ENCODE results near the gene ALAS2. TPM values are rescaled to one million over a fixed set of nuclear protein-coding genes. Genes with fewer than 3 reads are reported as not detected.
A peak's percentile ranks its signal among the peaks of the same experiment; 100 is the strongest.

The ALAS2 gene
- total and polyA plus RNA-seq, 2 donors (not counting 1 experiment from before 2014, with no cell fraction given) = not detected

GRCh38 chrX:54980334-54980733, 50.4 kb downstream of the ALAS2 start:
- DNase-seq (ENCODE audit: low read depth in 2 of 2) = no peak
- TF ChIP-seq EZH2 (IDR thresholded peaks at IDR 0.05; ENCODE audit: low read length, missing control alignments) = no peak
- TF ChIP-seq, protein P1, sequence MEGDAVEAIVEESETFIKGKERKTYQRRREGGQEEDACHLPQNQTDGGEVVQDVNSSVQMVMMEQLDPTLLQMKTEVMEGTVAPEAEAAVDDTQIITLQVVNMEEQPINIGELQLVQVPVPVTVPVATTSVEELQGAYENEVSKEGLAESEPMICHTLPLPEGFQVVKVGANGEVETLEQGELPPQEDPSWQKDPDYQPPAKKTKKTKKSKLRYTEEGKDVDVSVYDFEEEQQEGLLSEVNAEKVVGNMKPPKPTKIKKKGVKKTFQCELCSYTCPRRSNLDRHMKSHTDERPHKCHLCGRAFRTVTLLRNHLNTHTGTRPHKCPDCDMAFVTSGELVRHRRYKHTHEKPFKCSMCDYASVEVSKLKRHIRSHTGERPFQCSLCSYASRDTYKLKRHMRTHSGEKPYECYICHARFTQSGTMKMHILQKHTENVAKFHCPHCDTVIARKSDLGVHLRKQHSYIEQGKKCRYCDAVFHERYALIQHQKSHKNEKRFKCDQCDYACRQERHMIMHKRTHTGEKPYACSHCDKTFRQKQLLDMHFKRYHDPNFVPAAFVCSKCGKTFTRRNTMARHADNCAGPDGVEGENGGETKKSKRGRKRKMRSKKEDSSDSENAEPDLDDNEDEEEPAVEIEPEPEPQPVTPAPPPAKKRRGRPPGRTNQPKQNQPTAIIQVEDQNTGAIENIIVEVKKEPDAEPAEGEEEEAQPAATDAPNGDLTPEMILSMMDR (conservative IDR thresholded peaks at IDR 0.05 in 1 of 2, IDR thresholded peaks at IDR 0.05 in 1 of 2; ENCODE audit: low read depth in 1 of 2, low read length in 2 of 2) = no peak
- no peaks in the 10 kb centered on the region for H3K27me3 ChIP-seq (ENCODE audit: control insufficient read depth, insufficient read depth, low read length)
- no peak overlapping the region for H3K9ac ChIP-seq (ENCODE audit: insufficient read depth, low read length)
- H4K20me1 ChIP-seq (ENCODE audit: control insufficient read depth, extremely low read depth, insufficient read depth, low read length) = no peaks in the 10 kb centered on the region
- H3K36me3 ChIP-seq (ENCODE audit: control insufficient read depth, insufficient read depth, low read length) = no peaks in the 10 kb centered on the region
- H3K4me3 ChIP-seq (replicated peaks in 1 of 4; ENCODE audit: control extremely low read depth in 1 of 4, insufficient read depth in 1 of 4, low read depth in 3 of 4, low read length in 4 of 4) = no peak overlapping the region
- no peaks in the 10 kb centered on the region for H3K79me2 ChIP-seq (ENCODE audit: control insufficient read depth, insufficient read depth, low read length)
- no peak overlapping the region for H3K27ac ChIP-seq (ENCODE audit: insufficient read depth, low read length)
- no peak overlapping the region for H2AFZ ChIP-seq (ENCODE audit: low read length)
- H3K4me1 ChIP-seq (ENCODE audit: control insufficient read depth, extremely low read depth, insufficient read depth, low read length) = no peaks in the 10 kb centered on the region
- no peaks in the 10 kb centered on the region for H3K9me3 ChIP-seq (ENCODE audit: control insufficient read depth, insufficient read depth, low read depth, low read length)
- no peak overlapping the region for H3K4me2 ChIP-seq (ENCODE audit: extremely low read depth, insufficient read depth, low read length)

GRCh38 chrX:54979432-54979831, 51.3 kb downstream of the ALAS2 start:
- Histone ChIP-seq H3K79me2 (ENCODE audit: control insufficient read depth, insufficient read depth, low read length) (no peaks in the 10 kb centered on the region), H2AFZ (ENCODE audit: low read length) (no peak overlapping the region), H4K20me1 (ENCODE audit: control insufficient read depth, extremely low read depth, insufficient read depth, low read length) (no peaks in the 10 kb centered on the region), H3K27ac (ENCODE audit: insufficient read depth, low read length) (no peak overlapping the region), H3K4me3 (replicated peaks in 1 of 4; ENCODE audit: control extremely low read depth in 1 of 4, insufficient read depth in 1 of 4, low read depth in 3 of 4, low read length in 4 of 4) (no peak overlapping the region), H3K9ac (ENCODE audit: insufficient read depth, low read length) (no peak overlapping the region), H3K4me2 (ENCODE audit: extremely low read depth, insufficient read depth, low read length) (no peak overlapping the region), H3K36me3 (ENCODE audit: control insufficient read depth, insufficient read depth, low read length) (no peaks in the 10 kb centered on the region), H3K9me3 (ENCODE audit: control insufficient read depth, insufficient read depth, low read depth, low read length) (no peaks in the 10 kb centered on the region), H3K27me3 (ENCODE audit: control insufficient read depth, insufficient read depth, low read length) (no peaks in the 10 kb centered on the region), H3K4me1 (ENCODE audit: control insufficient read depth, extremely low read depth, insufficient read depth, low read length) (no peaks in the 10 kb centered on the region)
- TF ChIP-seq, protein P1 (conservative IDR thresholded peaks at IDR 0.05 in 1 of 2, IDR thresholded peaks at IDR 0.05 in 1 of 2; ENCODE audit: low read depth in 1 of 2, low read length in 2 of 2) = no peak
- no peak for TF ChIP-seq EZH2 (IDR thresholded peaks at IDR 0.05; ENCODE audit: low read length, missing control alignments)
- no peak for DNase-seq (ENCODE audit: low read depth in 2 of 2)

DNA sequence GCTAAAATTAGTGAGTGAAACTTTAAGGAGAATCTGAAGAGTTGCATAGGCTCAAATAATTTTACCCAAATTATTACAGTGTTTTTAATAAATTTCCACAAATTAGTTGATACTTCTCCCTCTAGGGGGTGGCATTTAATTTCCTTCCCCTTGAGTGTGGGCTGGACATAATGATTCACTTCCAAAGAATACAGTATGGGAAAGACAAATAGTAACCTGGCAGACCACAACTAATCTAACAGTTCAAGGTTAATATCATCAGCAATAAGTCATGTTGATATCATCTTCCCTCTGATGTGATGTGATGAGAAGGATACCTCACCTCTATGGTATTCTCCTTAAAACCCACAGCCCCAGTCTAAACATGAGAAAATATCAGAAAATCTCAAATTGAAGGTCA, 52.3 kb downstream of the ALAS2 start:
- Histone ChIP-seq H2AFZ (ENCODE audit: low read length) (no peak overlapping the region), H3K27ac (ENCODE audit: insufficient read depth, low read length) (no peak overlapping the region), H4K20me1 (ENCODE audit: control insufficient read depth, extremely low read depth, insufficient read depth, low read length) (no peaks in the 10 kb centered on the region), H3K9me3 (ENCODE audit: control insufficient read depth, insufficient read depth, low read depth, low read length) (no peaks in the 10 kb centered on the region), H3K27me3 (ENCODE audit: control insufficient read depth, insufficient read depth, low read length) (no peaks in the 10 kb centered on the region), H3K79me2 (ENCODE audit: control insufficient read depth, insufficient read depth, low read length) (no peaks in the 10 kb centered on the region), H3K4me1 (ENCODE audit: control insufficient read depth, extremely low read depth, insufficient read depth, low read length) (no peaks in the 10 kb centered on the region), H3K9ac (ENCODE audit: insufficient read depth, low read length) (no peak overlapping the region), H3K36me3 (ENCODE audit: control insufficient read depth, insufficient read depth, low read length) (no peaks in the 10 kb centered on the region), H3K4me2 (ENCODE audit: extremely low read depth, insufficient read depth, low read length) (no peak overlapping the region), H3K4me3 (replicated peaks in 1 of 4; ENCODE audit: control extremely low read depth in 1 of 4, insufficient read depth in 1 of 4, low read depth in 3 of 4, low read length in 4 of 4) (no peak overlapping the region)
- peak in 1 of 2 donors; percentile 62 for DNase-seq (ENCODE audit: low read depth in 2 of 2)
- TF ChIP-seq, protein P1 (conservative IDR thresholded peaks at IDR 0.05 in 1 of 2, IDR thresholded peaks at IDR 0.05 in 1 of 2; ENCODE audit: low read depth in 1 of 2, low read length in 2 of 2) = no peak
- TF ChIP-seq EZH2 (IDR thresholded peaks at IDR 0.05; ENCODE audit: low read length, missing control alignments) = no peak

Measured in fibroblast of lung (primary cell).